GM19397 (cell line): Measurements from ENCODE around the gene RNF123.

Experiments used
- ATAC-seq: cut with Tn5 transposase; IDR thresholded peaks from one replicate; pipeline ENCODE4 v1.9.1; 2021; ENCODE audit warnings: mild to moderate bottlenecking, moderate library complexity; ENCODE audit not compliant: unreplicated experiment

The RNF123 gene

DNA sequence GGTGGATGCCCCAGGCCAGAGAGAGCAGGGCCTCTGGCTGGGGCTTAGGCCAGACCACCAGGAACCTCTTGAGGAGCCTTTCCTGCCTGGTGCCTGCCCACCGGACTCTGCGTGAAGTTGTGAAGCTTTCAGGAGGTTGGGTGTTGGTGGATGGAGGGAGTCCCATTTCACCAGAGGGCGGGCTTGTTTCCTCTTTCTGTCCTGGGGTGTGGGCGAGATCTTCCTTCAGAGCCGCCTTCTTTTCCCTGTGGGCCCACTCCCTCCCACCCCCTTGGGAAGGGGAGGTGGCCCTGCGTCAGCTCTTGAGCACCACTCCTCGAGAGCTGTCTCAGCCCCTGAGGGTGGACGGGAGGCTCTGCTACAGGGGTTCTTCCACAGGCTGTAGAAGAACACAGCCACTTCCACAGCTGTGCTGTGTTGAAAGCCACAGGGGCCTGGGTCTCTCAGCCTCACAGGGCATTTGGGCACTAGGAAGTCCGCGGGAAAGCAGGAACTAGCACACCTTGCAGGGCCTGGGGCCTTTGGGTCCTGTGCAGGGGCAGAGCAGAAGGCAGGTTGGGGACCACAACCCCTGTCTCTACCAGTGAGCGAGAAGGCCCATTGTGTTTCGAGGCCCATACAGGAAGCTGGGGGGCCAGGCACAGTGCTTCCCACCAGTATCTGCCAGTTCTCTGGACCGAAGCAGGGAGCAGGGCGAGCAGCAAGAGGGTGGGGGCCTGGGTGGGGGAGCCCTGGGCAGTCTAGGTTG, 28.0 kb downstream of the RNF123 start:
- ATAC-seq, result no peak

DNA sequence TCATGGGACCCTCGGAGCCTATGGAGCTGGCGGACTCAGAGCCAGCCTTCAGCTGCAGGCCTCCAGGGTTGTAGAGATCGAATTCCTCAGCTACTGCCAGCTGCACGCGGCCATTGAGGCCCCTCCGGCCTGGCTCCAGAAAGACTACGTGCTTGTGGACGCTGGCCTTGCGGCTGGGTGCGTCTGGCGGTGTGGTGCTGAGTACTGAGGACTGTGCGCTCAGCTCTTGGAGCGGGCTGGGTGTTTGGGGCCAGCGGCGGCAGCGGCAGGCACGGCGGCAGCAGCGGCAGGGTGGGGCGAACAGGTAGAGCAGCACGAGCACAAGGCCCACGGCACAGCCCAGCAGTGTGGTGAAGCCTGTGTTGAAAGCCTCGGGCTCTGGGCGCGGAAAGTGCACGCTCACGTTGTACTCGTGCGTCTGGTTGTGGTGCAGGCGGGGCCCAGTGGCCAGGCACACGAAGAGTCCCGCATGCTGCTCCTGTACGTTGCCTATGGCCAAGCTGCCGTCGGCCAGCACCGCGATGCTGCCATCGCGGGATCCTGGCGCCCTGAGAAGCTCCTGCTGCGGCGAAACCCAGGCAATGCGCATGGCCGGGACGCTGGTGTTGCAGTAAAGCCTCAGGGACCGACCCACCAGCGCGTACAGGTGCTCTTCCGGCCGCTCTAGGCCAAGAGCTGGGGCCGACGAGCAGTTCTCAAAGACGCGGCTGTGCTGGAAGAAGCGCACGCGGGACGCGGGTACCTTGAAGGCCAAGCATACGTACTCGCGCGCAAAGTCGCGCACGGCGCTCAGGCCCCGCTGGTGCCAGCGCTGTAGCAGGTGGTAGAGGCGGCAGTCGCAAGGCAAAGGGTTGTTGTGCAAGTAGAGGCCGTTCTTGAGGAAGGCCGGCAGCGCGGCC, 28.9 kb downstream of the RNF123 start:
- no peak for ATAC-seq

DNA sequence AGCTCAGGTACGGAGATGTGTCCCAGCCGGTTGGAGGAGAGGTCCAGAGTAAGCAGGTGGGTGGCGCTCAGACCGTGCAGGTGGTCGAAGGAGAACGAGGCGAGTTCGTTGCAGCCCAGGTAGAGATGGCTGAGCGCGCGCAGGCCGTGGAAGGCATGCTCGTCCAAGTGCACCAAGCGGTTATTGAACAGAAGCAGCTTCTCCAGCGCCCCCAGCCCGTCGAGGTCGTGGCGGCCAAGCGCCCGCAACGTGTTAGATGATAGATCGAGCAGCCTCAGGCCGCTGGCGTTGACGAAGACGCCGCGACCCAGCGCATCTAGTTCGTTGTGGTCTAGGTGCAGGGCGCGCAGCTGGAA, 29.5 kb downstream of the RNF123 start:
- no peak for ATAC-seq

DNA sequence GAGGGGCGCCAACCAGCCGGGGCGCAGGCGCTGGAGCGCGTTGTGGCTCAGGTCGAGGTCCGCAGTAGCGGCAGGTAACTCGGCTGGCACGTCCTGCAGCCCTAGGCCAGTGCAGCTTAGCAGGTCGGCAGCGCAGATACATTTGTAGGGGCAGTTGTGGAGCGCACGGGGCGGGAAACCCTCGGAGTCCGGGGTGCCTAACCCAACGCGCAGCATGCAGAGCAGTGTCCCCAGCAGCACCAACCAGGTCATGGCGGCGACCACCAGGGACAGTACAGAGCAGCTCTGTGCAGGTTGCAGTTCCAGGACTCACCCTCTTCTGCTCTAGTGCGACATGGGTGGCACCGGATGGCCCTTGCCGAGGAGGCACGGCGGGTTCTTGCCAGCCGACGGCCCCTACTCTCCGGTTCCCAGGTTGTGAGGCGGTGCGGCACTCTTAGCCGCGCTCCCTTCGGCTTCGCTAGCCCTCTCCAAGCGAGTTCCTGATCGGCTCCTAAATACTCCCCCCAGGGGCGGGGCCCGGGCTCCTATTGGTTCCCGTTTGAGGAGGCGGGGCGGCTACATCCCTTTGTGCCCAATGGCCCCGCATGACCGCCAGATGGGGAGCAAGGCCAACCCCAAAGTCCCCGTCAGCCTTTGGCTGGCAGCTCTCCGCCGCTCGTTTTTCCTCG, 30.0 kb downstream of the RNF123 start, which contains the start of gene AMIGO3:
Gene AMIGO3 (minus strand): TSS at position 471 of the 671 bp plus-strand sequence. CDS start 219 bp downstream, at position 252.
- peak; percentile 33 for ATAC-seq

DNA sequence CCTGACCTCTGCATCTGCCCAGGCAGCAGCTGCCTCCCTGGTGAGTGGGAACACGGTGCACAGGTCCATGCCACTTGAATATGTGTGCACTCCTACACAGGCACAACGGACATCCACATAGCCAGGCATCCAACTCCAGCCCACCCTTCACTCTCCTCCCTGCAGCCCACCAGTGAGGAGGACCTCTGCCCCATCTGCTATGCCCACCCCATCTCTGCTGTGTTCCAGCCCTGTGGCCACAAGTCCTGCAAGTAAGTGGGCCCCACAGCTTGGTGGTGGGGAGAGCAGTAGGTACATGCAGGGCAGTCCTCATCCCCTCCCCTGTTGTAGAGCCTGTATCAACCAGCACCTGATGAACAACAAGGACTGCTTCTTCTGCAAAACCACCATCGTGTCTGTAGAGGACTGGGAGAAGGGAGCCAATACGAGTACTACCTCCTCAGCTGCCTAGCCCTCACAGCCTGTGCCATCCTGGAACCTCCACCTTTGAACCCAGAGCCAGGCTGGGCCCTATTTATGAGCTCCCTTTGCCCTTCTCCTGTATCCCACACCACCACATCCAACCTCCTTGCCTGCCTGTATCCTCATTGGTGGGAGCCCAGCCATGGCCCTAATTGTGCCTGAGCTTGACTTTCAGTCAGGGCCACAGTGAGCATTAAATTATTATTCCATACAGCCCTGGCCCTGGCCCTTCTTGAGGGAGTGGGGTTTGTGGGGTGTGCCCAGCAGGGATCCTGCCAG, 31.7 kb downstream of the RNF123 start:
- no peak for ATAC-seq

DNA sequence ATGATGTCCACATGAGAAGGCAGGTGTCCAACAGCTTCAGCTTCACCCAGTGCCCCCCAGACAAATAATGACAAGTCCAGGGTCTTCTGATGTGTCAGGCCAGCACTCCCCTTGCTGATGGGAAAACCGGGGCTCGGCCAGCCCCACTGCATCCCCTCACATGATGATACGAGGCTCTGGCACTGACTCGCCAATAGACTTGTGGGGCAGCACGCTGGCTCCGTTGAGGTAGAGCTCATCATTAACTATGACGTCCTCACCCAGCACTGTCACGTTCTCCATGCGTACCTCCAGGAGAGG, 32.2 kb downstream of the RNF123 start:
- ATAC-seq, result no peak

DNA sequence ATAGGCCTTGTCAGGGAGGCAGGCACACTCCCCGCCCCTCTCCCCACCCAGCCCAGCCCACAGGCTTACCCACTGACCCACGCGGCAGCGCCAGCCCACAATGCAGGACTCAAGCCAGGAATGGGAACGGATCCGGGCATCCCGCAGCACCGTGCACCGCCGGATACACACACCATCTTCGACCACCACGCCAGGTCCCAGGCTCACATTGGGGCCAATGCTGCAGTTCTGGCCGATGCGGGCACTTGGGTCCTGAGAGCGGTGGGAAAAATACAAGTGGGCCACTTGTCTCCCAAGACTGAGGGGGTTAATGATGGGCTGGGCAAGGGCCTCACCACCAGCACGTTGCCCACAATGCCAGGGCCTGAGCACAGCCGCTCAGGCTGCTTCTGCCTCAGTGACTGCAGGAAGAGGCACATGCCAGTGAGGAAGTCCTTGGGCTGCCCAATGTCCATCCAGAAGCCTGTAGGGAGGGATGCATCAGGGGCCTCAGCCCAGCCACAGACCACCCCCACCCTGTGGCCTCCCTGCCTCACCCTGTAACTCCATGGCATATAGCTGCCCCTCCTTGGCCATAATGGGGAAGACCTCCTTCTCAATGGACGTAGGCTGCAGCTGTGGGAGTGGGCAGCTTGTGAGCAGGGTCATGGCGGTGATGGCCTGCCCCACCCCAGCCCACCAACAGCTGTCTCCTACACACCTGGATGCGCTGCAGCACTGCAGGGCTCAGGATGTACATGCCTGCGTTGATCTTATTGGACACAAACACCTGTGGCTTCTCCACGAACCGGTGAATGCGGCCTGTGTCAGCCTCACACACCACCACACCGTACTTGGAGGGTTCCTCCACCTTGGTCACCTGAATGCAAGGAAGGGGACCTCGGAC, 32.8 kb downstream of the RNF123 start:
- no peak for ATAC-seq

DNA sequence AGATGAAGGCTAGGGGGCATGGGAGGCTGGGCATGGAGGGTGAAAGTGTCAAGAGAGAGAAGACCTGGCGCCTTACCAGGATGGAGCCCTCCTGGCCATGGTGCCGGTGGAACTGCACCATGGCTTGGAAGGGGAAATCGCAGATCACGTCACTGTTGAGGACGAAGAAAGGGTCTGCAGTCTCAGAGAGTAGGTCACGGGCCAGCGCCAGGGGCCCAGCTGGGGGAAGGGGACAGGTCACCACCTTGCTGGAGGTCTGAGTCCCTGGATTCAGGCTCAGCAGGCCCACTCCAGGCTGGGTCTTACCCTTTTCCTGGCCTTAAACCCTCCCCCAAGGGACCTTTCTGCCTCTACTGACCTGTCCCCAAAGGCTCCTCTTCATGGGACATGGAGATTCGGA, 33.5 kb downstream of the RNF123 start:
- ATAC-seq, result no peak

DNA sequence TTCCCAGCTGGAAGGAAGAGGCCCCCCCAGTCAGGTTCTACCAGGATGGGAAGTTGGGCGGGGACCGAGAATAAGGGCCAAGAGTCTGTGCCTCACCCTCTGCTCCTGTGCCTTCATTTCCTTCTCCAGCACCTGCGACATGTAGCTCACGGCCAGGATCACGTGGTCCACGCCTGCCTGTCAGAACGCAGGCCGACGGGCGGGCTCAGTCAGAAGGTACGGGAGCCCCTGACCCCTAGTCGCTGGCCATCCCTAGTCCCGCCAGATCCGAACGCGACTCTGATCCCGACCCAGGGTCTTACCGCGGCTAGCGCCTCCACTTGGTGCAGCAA, 33.9 kb downstream of the RNF123 start:
- peak; percentile 1 for ATAC-seq

DNA sequence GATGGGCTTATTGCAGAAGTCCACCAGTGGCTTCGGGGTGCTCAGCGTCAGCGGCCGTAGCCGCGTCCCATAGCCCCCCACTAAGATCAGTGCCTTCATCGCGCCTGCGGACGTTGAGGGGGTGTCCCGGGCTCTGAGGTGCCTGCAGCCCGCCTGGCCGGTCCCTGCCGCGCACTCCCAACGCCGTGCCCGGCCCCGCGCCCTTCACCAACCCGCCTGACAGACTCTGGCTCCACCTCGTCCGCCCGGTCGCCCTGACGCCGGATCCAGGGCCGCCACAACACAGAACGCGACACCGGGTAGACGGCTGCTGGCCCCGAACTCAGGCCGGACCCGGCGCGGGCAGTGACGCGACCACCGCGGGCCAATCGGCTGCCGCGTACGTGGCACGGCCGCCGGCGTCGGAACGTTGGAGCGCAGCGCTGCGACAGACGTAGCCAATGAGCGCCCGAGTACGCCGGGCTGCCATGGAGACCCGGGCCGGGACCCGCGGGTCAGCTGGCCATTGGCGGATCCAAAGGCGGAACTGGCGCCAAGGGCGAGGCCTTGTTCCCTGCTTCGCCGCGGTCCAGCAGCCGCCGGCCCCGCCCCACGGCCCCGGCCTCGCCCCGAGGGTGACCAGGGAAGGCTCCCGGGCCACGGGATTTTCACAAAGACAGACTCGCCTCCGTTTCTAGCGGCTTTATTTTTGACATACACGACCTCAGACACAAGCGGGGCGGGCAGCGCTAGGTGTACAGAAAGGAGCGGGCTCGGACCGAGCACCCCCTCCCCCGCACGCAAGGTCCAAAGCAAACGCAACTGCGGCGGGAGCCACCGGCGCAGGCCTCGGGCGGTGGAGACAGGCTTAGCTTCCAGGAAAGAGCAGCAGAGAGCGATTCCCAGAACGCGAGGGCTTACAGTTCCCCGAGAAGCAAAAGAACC, 34.5 kb downstream of the RNF123 start, which contains the start of gene GMPPB:
Gene GMPPB (minus strand): TSS at position 324 of the 924 bp plus-strand sequence. CDS start 225 bp downstream, at position 99.
- peak; percentile 78 for ATAC-seq

DNA sequence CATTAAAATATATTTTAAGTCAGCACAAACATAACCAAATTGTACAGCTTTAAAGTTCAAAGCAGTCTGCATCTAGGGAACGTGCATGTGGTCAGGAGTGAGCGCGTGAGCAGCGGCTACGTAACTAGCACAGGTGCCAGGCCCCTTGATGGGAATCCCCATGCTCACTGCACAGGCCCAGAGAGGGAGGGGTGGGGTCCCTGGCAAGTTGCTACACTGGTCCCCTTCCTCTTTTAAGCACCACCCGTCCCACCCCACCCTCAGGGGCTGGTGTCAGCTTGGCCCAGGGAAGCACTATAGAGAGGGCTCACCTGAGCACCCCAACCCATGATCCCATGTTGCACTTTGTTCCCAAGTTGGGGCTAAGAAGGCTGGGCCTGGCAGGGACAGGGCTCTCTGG, 35.2 kb downstream of the RNF123 start:
- ATAC-seq, result no peak

DNA sequence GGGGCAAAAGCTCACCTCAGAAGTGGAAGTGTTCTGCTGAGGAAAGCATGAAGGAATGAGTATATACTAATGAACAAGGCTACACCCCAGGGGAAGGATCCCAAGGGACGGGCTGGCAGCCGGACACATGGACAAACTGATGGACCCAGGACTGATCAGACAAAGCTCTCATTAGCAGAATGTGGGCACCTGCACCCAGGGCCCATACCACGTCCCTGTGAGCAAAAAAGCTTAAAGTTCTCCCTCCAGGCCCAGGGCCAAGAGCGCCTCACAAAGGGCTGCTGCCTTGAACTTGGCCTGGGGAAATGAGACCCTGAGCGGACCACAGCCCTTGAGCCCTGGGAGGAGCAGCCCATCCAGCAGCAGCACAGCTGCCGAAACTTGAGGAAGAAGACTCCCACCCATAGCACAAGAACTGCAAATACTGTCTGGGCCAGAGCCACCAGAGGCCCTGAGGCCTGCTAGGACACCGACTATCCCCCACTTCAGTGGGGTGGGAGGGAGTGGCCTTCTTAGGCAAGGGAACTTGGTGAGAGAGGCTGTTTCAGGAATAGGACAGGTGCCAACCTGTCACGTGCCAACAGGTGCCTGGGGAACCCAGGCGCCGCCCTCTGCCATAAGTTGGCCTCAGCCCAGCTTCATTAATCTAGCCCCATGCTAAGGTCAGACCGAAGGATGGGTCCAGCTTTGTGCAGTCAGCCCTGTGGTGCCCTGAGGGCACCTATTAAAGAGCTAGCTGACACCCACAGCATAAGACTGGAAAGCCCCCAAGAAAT, 36.7 kb downstream of the RNF123 start:
- no peak for ATAC-seq

DNA sequence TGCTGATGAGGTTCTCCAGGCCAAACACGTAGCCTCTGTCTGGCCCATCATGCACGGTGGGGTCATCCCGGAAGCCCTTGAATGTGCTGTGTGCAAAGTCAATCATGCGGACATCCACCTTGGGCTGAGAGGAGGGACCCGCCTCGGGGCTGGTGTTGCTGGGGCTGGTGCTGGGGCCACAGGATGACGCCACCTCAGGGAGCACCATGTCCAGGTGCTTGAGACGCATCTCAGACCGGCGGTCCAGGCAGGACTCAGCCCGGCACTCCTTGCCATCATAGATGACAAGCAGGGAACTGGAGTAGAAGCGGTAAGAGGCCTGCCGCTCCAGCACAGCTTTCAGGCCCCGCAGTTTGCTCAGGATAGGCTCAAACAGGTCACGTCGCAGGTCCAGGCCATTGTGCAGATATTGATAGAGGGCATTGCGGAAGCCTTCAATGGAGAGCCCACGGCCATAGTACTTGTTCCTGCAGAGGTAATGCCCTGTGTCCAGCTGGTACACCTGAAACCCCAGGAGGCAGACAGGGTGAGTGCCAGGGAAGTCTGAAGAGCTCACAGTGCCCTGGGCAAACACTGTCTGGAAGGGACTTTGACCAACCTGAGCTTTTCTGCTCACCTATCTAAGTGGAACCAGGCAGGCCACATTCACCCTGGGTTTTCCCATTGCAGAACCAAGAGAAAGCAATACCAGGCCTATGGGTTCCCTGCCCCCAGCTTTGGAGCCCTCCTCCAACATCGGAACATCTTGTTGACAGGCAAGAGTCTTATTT, 38.0 kb downstream of the RNF123 start:
- ATAC-seq, result no peak

DNA sequence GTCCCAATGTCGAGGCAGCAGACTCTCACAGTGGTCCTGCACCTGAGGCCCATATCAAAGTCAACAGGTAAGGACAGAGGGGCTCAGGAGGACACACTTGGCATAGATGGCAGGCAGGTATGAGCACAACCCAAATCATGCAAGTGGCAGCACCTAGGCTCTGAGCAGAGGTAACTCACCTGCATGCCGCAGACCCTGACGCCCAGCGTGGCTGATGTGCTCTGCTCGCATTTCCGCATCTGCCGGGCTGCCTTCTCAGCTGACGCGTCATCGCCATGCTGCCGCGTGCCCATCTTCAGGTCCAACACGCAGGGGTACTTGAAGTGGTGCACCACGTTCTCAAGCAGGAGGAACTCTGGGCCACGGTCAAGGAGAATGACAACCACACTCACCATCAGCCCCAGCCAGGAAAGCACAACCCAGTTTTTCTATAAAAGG, 38.6 kb downstream of the RNF123 start:
- no peak for ATAC-seq

DNA sequence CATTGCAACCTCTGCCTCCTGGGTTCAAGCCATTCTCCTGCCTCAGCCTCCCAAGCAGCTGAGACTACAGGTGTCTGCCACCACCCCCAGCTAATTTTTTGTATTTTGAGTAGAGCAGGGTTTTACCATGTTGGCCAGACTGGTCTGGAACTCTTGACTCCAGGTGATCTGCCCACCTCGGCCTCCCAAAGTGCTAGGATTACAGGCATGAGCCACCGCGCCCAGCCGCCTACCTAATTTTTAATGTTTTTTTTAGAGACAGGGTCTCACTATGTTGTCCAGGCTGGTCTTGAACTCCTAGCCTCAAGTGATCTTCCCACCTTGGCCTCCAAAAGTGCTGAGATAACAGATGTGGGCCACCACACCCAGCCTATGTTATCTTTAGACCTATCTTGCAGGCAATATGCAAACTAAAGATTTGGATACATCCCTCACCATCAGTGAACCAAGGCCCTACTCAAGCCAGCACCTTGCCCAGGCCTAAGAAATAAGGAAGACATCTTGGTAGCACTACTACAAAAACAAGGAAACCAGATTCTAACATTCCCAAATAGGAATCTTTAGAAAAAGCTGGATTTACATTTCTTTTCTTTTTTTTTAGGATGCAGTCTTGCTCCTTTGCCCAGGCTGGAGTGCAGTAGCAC, 40.7 kb downstream of the RNF123 start:
- no peak for ATAC-seq

DNA sequence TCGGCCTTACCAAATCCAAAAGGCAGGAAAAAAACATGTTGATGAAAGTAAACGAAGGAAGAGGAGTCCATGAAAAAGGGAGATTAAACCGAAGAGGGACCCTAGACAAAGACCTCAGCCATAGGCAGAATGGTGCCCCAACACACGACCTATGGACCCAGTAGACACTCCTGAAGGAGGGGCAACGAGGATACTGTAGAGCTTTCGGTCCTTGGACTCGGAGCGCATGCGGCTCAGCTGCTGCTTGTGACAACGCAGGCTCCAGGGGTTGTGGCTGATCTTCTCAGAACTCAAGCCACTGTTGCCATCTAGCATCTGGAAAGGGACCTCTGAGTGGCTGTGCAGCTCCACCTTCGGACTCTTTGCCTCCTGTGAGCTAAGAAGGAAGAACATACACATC, 43.2 kb downstream of the RNF123 start:
- no peak for ATAC-seq

DNA sequence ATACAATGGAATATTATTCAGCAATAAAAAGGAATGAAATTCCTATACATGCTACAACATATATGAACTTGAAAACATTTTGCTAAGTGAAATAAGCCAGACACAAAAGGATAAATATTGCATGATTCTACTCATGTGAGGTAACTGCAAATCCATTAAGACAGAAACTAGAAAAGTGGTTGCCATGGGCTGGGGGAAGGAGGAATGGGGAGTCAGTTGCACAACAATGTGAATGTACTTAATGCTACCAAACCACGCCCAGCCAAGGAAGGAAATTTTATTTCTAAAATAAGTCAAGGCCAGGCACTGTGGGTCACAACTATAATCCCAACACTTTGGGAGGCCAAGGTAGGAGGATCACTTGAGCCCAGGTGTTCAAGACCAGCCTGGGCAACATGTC, 44.2 kb downstream of the RNF123 start:
- ATAC-seq, result no peak
